Mucosa of stomach (tissue), 1 donor: ENCODE results near the gene ENTR1.

Source experiments
- H3K27me3 ChIP-seq: one replicate; pipeline ENCODE4 v1.7.0; 2013; ENCODE audit warnings: mild to moderate bottlenecking, low read length; ENCODE audit not compliant: control insufficient read depth, insufficient read depth
- H3K36me3 ChIP-seq: one replicate; pipeline ENCODE4 v1.7.0; 2013; ENCODE audit warnings: low read length; ENCODE audit not compliant: control insufficient read depth, insufficient read depth
- H3K4me1 ChIP-seq: one replicate; pipeline ENCODE4 v1.7.0; 2013; ENCODE audit warnings: mild to moderate bottlenecking, low read length; ENCODE audit not compliant: control insufficient read depth, insufficient read depth
- H3K4me3 ChIP-seq: one replicate; pipeline ENCODE4 v1.7.0; 2013; ENCODE audit warnings: low read length
- H3K9ac ChIP-seq: one replicate; pipeline ENCODE4 v1.7.0; 2013; ENCODE audit warnings: mild to moderate bottlenecking, low read length, moderate library complexity
- H3K9me3 ChIP-seq: one replicate; pipeline ENCODE4 v1.7.0; 2013; ENCODE audit warnings: mild to moderate bottlenecking, low read length, moderate library complexity; ENCODE audit not compliant: control insufficient read depth
- donor health status: Pancreatic carcinoma.

The ENTR1 gene

GRCh38 chr9:136424750-136425362, 14.4 kb upstream of the ENTR1 start:
- Histone ChIP-seq H3K4me3 (no peak overlapping the region), H3K9me3 (no peaks in the 10 kb centered on the region), H3K4me1 (no peaks in the 10 kb centered on the region), H3K27me3 (no peaks in the 10 kb centered on the region), H3K36me3 (no peaks in the 10 kb centered on the region), H3K9ac (no peak overlapping the region)

DNA sequence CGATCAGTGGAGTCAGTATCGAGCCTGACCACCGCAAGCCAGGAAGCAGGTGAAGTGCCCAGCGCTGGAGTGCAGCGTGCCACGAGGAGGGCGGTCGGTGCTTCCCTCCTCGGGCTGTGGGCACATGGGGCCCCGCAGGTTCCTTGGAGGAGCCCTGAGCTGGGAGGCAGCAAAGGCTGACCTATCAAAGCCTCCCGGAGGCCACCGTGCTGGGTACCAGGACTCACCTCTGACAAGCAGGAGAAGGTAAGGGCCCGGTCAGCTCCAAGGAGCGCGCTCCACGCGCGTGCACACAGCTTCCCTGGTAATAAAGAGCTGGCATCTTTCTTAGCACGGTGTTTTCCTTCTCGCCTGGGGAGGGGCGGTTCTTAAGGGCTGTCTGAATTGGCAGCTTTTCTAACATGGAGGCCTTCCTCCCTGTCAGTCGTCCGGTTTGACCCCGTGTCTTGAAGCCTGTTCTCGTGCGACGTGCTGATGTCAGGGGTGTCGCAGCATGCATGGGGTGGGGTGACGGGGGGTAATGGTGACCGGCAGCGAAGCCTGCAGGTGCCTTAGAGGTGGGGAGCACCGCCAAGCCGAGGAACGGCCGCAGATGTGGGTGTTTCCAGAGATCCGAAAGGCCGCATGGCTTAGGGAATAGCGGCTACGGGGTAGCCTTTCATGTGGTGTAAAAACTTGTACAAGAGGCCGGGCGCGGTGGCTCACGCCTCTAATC, 13.2 kb upstream of the ENTR1 start:
- Histone ChIP-seq H3K27me3 (no peaks in the 10 kb centered on the region), H3K4me1 (no peaks in the 10 kb centered on the region), H3K4me3 (no peak overlapping the region), H3K9ac (no peak overlapping the region), H3K9me3 (no peaks in the 10 kb centered on the region), H3K36me3 (peaks cover under 1% of the 10 kb centered on the region)

GRCh38 chr9:136422876-136423275, 12.5 kb upstream of the ENTR1 start:
- Histone ChIP-seq H3K36me3 (peaks cover 8% of the 10 kb centered on the region), H3K27me3 (no peaks in the 10 kb centered on the region), H3K4me3 (no peak overlapping the region), H3K9ac (no peak overlapping the region), H3K9me3 (no peaks in the 10 kb centered on the region), H3K4me1 (no peaks in the 10 kb centered on the region)

DNA sequence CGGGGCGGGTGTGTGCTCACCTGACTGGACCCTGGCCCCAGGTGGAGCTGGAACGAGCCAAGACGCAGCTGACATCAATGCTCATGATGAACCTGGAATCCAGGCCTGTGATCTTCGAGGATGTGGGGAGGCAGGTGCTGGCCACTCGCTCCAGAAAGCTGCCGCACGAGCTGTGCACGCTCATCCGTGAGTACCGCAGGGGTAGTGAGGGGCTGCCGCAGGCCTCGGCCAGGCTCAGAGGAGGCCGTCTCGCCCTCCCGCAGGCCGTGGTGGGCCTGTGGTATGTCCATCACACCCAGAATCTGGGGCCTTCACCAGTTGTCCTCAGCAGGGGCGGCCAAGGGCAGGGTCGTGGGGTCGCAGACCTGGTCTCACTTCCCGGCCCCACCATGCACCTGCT, 11.4 kb upstream of the ENTR1 start:
- H3K9me3 ChIP-seq = no peaks in the 10 kb centered on the region
- no peaks in the 10 kb centered on the region for H3K27me3 ChIP-seq
- peaks cover 9% of the 10 kb centered on the region for H3K36me3 ChIP-seq
- no peak overlapping the region for H3K4me3 ChIP-seq
- H3K9ac ChIP-seq = no peak overlapping the region
- H3K4me1 ChIP-seq = no peaks in the 10 kb centered on the region

DNA sequence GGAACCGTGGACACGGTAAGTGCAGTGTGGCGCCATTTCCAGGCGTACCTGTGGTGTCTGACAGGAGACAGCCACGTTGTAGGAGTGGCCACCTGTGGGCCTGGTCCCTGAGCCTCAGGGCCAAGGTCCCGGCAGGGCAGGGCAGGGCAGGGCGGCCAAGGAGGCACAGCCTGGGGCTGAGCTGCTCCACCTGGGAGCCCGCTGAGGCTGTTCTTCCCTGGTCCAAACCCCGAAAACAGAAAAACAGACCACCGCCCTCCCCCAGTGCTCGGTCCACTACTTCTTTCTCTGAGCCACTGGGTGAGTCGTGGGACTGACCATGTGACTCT, 8.6 kb upstream of the ENTR1 start:
- H3K9me3 ChIP-seq = no peaks in the 10 kb centered on the region
- H3K27me3 ChIP-seq = no peaks in the 10 kb centered on the region
- H3K4me1 ChIP-seq = no peaks in the 10 kb centered on the region
- H3K36me3 ChIP-seq = peaks cover 15% of the 10 kb centered on the region
- H3K4me3 ChIP-seq = no peak overlapping the region
- H3K9ac ChIP-seq = no peak overlapping the region

- Histone ChIP-seq H3K36me3 (peaks cover 18% of the 10 kb centered on the region), H3K4me1 (no peaks in the 10 kb centered on the region), H3K9me3 (no peaks in the 10 kb centered on the region), H3K4me3 (no peak overlapping the region), H3K27me3 (no peaks in the 10 kb centered on the region), H3K9ac (no peak overlapping the region)
Measured at GRCh38 chr9:136418182-136419091, 8.0 kb upstream of the ENTR1 start.

- Histone ChIP-seq H3K27me3 (no peaks in the 10 kb centered on the region), H3K9ac (no peak overlapping the region), H3K36me3 (peaks cover 26% of the 10 kb centered on the region), H3K9me3 (no peaks in the 10 kb centered on the region), H3K4me3 (no peak overlapping the region), H3K4me1 (peaks cover 2% of the 10 kb centered on the region)
Measured at GRCh38 chr9:136416914-136417313, 6.5 kb upstream of the ENTR1 start.

- peaks cover 26% of the 10 kb centered on the region for H3K36me3 ChIP-seq
Measured at GRCh38 chr9:136416427-136416826, 6.0 kb upstream of the ENTR1 start.

DNA sequence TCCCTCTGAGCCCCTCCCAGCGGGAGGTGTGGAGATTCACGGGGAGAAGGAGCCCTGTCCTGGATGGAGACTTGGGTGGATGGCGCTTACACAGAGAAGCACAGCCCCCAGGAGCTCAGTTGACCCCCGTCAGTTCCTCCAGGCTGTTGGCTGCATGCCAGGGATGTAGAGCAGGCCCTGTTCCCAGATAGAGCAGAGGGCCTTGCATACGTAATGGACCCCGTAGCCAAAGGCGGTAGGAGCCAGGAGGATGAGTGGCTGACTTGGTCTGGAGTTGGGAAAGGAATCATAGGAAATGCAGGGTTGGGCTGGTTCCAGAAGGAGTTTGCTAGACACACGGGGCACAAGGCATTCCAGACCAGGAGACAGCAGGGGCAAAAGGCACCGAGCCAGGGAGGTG, 2.5 kb upstream of the ENTR1 start:
- H3K4me3 ChIP-seq = no peak overlapping the region
- H3K27me3 ChIP-seq = no peaks in the 10 kb centered on the region
- no peaks in the 10 kb centered on the region for H3K9me3 ChIP-seq
- peaks cover 16% of the 10 kb centered on the region for H3K4me1 ChIP-seq
- H3K36me3 ChIP-seq = peaks cover 19% of the 10 kb centered on the region
- H3K9ac ChIP-seq = no peak overlapping the region

More at GRCh38 chr9:136416427-136416826, 6.0 kb upstream of the ENTR1 start:
- no peak overlapping the region for H3K9ac ChIP-seq
- peaks cover 7% of the 10 kb centered on the region for H3K4me1 ChIP-seq
- H3K9me3 ChIP-seq = no peaks in the 10 kb centered on the region
- no peak overlapping the region for H3K4me3 ChIP-seq
- no peaks in the 10 kb centered on the region for H3K27me3 ChIP-seq

GRCh38 chr9:136411378-136411777, 964 bp upstream of the ENTR1 start:
- Histone ChIP-seq H3K36me3 (peaks cover 15% of the 10 kb centered on the region), H3K27me3 (no peaks in the 10 kb centered on the region), H3K4me3 (peak overlapping the region; percentile 69), H3K4me1 (peaks cover 16% of the 10 kb centered on the region), H3K9me3 (no peaks in the 10 kb centered on the region), H3K9ac (peak overlapping the region; percentile 89)

DNA sequence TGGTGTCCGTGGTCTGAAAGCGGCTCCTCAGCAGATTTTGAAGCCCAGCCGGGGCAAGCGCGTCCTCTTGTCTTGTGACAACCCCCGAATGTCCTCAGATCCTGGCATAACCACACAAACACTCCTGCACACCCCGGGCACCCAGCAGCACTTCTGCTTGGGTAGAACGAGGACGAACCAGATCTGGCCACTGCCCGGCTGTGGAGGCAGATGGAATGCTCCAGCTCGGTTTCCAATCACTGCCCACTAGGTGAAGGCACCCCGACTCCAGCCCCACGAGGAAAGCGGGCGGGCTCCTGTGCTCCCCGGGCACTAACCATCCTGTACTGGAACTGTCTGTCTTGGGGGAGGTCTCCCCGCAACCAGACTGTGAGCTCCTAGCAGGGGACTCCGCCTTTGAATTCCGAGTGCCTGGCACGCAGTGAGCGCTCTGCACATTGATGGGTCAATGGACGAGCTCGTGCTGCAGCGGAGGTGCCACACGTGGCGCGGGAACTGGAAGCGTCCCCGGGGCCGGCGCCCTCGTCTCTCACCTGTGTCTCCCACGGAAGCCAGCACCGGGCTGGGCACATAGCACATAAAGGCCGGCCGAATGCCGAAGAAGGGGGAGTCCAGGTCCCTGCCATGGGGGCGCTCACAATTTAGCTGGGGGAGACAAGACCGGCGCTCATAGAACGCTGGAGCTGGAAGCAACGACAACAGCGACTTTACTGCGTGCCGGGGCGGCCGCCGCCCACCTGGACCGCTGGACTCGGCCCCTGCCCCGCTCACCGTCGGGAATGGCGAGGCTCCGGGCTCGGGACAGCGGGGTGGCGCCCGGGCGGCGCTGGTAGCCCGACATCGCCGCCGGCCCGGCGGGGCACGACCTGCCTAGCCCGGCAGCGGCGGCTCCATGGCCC, 608 bp downstream of the ENTR1 start:
- peaks cover 10% of the 10 kb centered on the region for H3K36me3 ChIP-seq

More for the DNA sequence above, 608 bp downstream of the ENTR1 start:
- Histone ChIP-seq H3K4me3 (peak overlapping the region; percentile 63), H3K9me3 (no peaks in the 10 kb centered on the region), H3K27me3 (no peaks in the 10 kb centered on the region), H3K9ac (peak overlapping the region; percentile 28), H3K4me1 (peaks cover 16% of the 10 kb centered on the region)
